KOPT-K1 (cell line): ENCODE measurements around the gene KCND3.

Experiments
- H3K27ac ChIP-seq: fragments of 200-600 bp; sonication (generic); 2 replicates; pipeline ENCODE4 v1.5.1; 2016; ENCODE audit warnings: antibody characterized with exemption, mild to moderate bottlenecking, low read depth, low read length; ENCODE audit not compliant: poor library complexity, severe bottlenecking
- H3K36me3 ChIP-seq: fragments of 200-600 bp; sonication (generic); 2 replicates; pipeline ENCODE4 v1.5.1; 2017; ENCODE audit warnings: antibody characterized with exemption, mild to moderate bottlenecking, low read length, moderate library complexity; ENCODE audit not compliant: insufficient read depth
- H3K9me3 ChIP-seq: fragments of 200-600 bp; sonication (generic); 2 replicates; pipeline ENCODE4 v1.5.1; 2017; ENCODE audit warnings: antibody characterized with exemption, low read length, mild to moderate bottlenecking; ENCODE audit not compliant: insufficient read depth, poor library complexity, severe bottlenecking

KCND3 gene

GRCh38 chr1:112000048-112000447 is 10.6 kb upstream of the KCND3 start:
- Histone ChIP-seq H3K36me3 (no peaks in the 10 kb centered on the region), H3K27ac (no peak overlapping the region), H3K9me3 (no peaks in the 10 kb centered on the region)

GRCh38 chr1:111998332-111998731 is 8.9 kb upstream of the KCND3 start:
- no peaks in the 10 kb centered on the region for H3K36me3 ChIP-seq
- no peak overlapping the region for H3K27ac ChIP-seq
- H3K9me3 ChIP-seq: no peaks in the 10 kb centered on the region

- Histone ChIP-seq H3K27ac (no peak overlapping the region), H3K9me3 (no peaks in the 10 kb centered on the region), H3K36me3 (no peaks in the 10 kb centered on the region)
Observed at GRCh38 chr1:111992476-111992875, 3.0 kb upstream of the KCND3 start.

GRCh38 chr1:111990878-111991718 is 1.6 kb upstream of the KCND3 start:
- Histone ChIP-seq H3K36me3 (no peaks in the 10 kb centered on the region), H3K9me3 (no peaks in the 10 kb centered on the region), H3K27ac (no peak overlapping the region)

- no peak overlapping the region for H3K27ac ChIP-seq
- H3K9me3 ChIP-seq: no peaks in the 10 kb centered on the region
- H3K36me3 ChIP-seq: no peaks in the 10 kb centered on the region
Observed at GRCh38 chr1:111990026-111990877, 784 bp upstream of the KCND3 start.

- Histone ChIP-seq H3K36me3 (no peaks in the 10 kb centered on the region), H3K27ac (no peak overlapping the region), H3K9me3 (no peaks in the 10 kb centered on the region)
Observed at GRCh38 chr1:111988743-111989453, 570 bp downstream of the KCND3 start.

GRCh38 chr1:111988377-111988742 is 1.1 kb downstream of the KCND3 start:
- Histone ChIP-seq H3K9me3 (no peaks in the 10 kb centered on the region), H3K27ac (no peak overlapping the region), H3K36me3 (no peaks in the 10 kb centered on the region)

- Histone ChIP-seq H3K9me3 (no peaks in the 10 kb centered on the region), H3K27ac (no peak overlapping the region), H3K36me3 (no peaks in the 10 kb centered on the region)
Observed at GRCh38 chr1:111987502-111987901, 2.0 kb downstream of the KCND3 start.

- Histone ChIP-seq H3K36me3 (no peaks in the 10 kb centered on the region), H3K27ac (no peak overlapping the region), H3K9me3 (no peaks in the 10 kb centered on the region)
Observed at GRCh38 chr1:111983500-111983899, 6.0 kb downstream of the KCND3 start.

- H3K27ac ChIP-seq: no peak overlapping the region
- no peaks in the 10 kb centered on the region for H3K36me3 ChIP-seq
- H3K9me3 ChIP-seq: no peaks in the 10 kb centered on the region
Observed at GRCh38 chr1:111982428-111982827, 7.0 kb downstream of the KCND3 start.

GRCh38 chr1:111981871-111982270 is 7.6 kb downstream of the KCND3 start:
- Histone ChIP-seq H3K36me3 (no peaks in the 10 kb centered on the region), H3K9me3 (no peaks in the 10 kb centered on the region), H3K27ac (no peak overlapping the region)

- Histone ChIP-seq H3K36me3 (no peaks in the 10 kb centered on the region), H3K9me3 (no peaks in the 10 kb centered on the region), H3K27ac (no peak overlapping the region)
Observed at GRCh38 chr1:111981090-111981489, 8.4 kb downstream of the KCND3 start.

GRCh38 chr1:111980686-111981085 is 8.8 kb downstream of the KCND3 start:
- no peaks in the 10 kb centered on the region for H3K36me3 ChIP-seq
- no peak overlapping the region for H3K27ac ChIP-seq
- no peaks in the 10 kb centered on the region for H3K9me3 ChIP-seq

- Histone ChIP-seq H3K27ac (no peak overlapping the region), H3K36me3 (no peaks in the 10 kb centered on the region), H3K9me3 (no peaks in the 10 kb centered on the region)
Observed at GRCh38 chr1:111978695-111979094, 10.8 kb downstream of the KCND3 start.

- Histone ChIP-seq H3K27ac (no peak overlapping the region), H3K36me3 (no peaks in the 10 kb centered on the region), H3K9me3 (no peaks in the 10 kb centered on the region)
Observed at GRCh38 chr1:111977378-111977777, 12.1 kb downstream of the KCND3 start.
